Keratinocyte (primary cell): ENCODE data around the gene JAKMIP1. TPM values are rescaled to one million over a fixed set of nuclear protein-coding genes. Genes with fewer than 3 reads are reported as not detected.

Experiments
- DNase-seq: peaks from one replicate; pipeline ENCODE4 v3.0.0-alpha.2; 2011; ENCODE audit warnings: low read depth, missing footprints, low spot score
- FAIRE-seq: peaks from 2 replicates; lab custom pipeline; 2011; peaks lifted over from hg19 to GRCh38; lab: Jason Lieb, UNC
- H2AFZ ChIP-seq: 2 replicates; pipeline ENCODE4 v1.6.0; 2012; ENCODE audit warnings: low read length, control low read depth, inconsistent platforms; ENCODE audit not compliant: control insufficient read depth
- H3K27ac ChIP-seq: 2 replicates; pipeline ENCODE4 v1.5.1; 2011; ENCODE audit warnings: low read length; ENCODE audit not compliant: control insufficient read depth, insufficient read depth
- H3K27me3 ChIP-seq: 3 replicates; pipeline ENCODE4 v1.6.0; 2011; ENCODE audit warnings: low read length; ENCODE audit not compliant: control insufficient read depth, insufficient read depth; ENCODE audit errors: extremely low read depth
- H3K36me3 ChIP-seq, 2 experiments: 2 replicates in 1 of 2; 3 replicates in 1 of 2; pipeline ENCODE4 v1.5.1; 2011; ENCODE audit warnings: low read length in 2 of 2, mild to moderate bottlenecking in 1 of 2; ENCODE audit not compliant: control insufficient read depth in 2 of 2, insufficient read depth in 2 of 2; ENCODE audit errors: extremely low read depth in 1 of 2
- H3K4me1 ChIP-seq: 3 replicates; pipeline ENCODE4 v1.5.1; 2011; ENCODE audit warnings: low read length; ENCODE audit not compliant: control insufficient read depth, insufficient read depth; ENCODE audit errors: extremely low read depth
- H3K4me2 ChIP-seq: 3 replicates; pipeline ENCODE4 v1.6.0; 2011; ENCODE audit warnings: low read depth, low read length; ENCODE audit not compliant: control insufficient read depth, insufficient read depth; ENCODE audit errors: extremely low read depth
- H3K4me3 ChIP-seq, 3 experiments: fragments of 200-600 bp in 1 of 3; sonication (generic) in 1 of 3; 2 replicates in 2 of 3; 3 replicates in 1 of 3; pipeline ENCODE4 v1.5.1; 2011 to 2016; ENCODE audit warnings: low read length in 3 of 3, mild to moderate bottlenecking in 3 of 3, control low read depth in 2 of 3, inconsistent platforms in 1 of 3, low read depth in 1 of 3, mixed read lengths in 1 of 3, mixed run types in 1 of 3, moderate library complexity in 1 of 3; ENCODE audit not compliant: control insufficient read depth in 2 of 3, insufficient read depth in 2 of 3; ENCODE audit errors: extremely low read depth in 1 of 3
- H3K79me2 ChIP-seq: 2 replicates; pipeline ENCODE4 v1.6.0; 2012; ENCODE audit warnings: low read length; ENCODE audit not compliant: control insufficient read depth, insufficient read depth
- H3K9ac ChIP-seq: 3 replicates; pipeline ENCODE4 v1.6.0; 2011; ENCODE audit warnings: low read length; ENCODE audit not compliant: control insufficient read depth, insufficient read depth; ENCODE audit errors: extremely low read depth
- H3K9me1 ChIP-seq: 3 replicates; pipeline ENCODE4 v1.6.0; 2011; ENCODE audit warnings: low read length; ENCODE audit not compliant: control insufficient read depth, insufficient read depth; ENCODE audit errors: extremely low read depth
- H3K9me3 ChIP-seq: 2 replicates; pipeline ENCODE4 v1.5.1; 2012; ENCODE audit warnings: low read depth, low read length; ENCODE audit not compliant: control insufficient read depth
- H4K20me1 ChIP-seq: 3 replicates; pipeline ENCODE4 v1.6.0; 2011; ENCODE audit warnings: low read length; ENCODE audit not compliant: control insufficient read depth, insufficient read depth; ENCODE audit errors: extremely low read depth
- CTCF ChIP-seq, 3 experiments: IDR thresholded peaks in 1 of 3; conservative IDR thresholded peaks in 1 of 3; optimal IDR thresholded peaks in 1 of 3; 2 replicates in 2 of 3; 3 replicates in 1 of 3; pipeline versions ENCODE3 to v1.5.1; 2011; ENCODE audit warnings: low read length in 3 of 3, mild to moderate bottlenecking in 3 of 3, moderate library complexity in 2 of 3, control low read depth in 1 of 3, inconsistent platforms in 1 of 3; ENCODE audit not compliant: insufficient read depth in 2 of 3; ENCODE audit errors: extremely low read depth in 1 of 3
- EZH2 ChIP-seq: IDR thresholded peaks from one replicate; pipeline ENCODE4 v1.6.1; 2012; ENCODE audit warnings: inconsistent platforms, mild to moderate bottlenecking, low read length, moderate library complexity
- dilution Hi-C: fragments of 300-500 bp; cut with MboI; formaldehyde crosslinking; loops from one replicate; pipeline ENCODE4 v1.7.0; 2020; ENCODE audit warnings: low sequenced_read_pairs; ENCODE audit not compliant: extremely low pct_ligation_motif_present
- polyA plus RNA-seq, 5 experiments: library from polyadenylated mRNA; depleted of rRNA in 3 of 5; stranded (reverse) in 3 of 5; stranded (forward) in 1 of 5; unstranded in 1 of 5; fragments of >200 nt; gene quantifications; 1 replicate in 1 of 5; 2 replicates in 3 of 5; 3 replicates in 1 of 5; pipeline versions ENCODE4 v1.2.1 to v1.2.3, GENCODE V29; 2011 to 2012; ENCODE audit warnings: missing spikeins in 2 of 5, low read depth in 1 of 5, low replicate concordance in 1 of 5

JAKMIP1 gene
- polyA plus RNA-seq, 1 donor (not counting 4 experiments of a cell fraction or from before 2014, with no cell fraction given), result not detected

DNA sequence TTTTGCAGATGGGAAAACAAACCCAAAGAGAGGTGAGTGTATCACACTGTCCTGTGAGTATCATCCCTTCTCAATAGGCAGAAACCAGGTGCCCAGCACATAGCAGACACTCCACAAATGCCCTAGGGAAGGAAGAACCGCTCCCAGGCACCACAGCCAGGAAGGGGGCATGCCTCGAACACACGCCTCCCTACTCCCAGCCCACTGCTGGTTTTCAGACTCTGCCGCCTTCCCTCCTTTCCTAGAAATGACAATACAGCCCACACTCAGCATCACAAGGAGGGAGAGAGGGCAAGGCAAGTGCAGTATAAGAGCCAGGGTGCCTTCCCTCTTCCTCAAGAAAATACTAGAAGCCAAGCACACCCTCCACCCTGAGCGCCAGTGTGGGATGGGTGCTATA, 16.2 kb downstream of the JAKMIP1 start:
- DNase-seq, result no peak
- no peaks in the 10 kb centered on the region for H3K79me2 ChIP-seq
- no peaks in the 10 kb centered on the region for H3K27me3 ChIP-seq
- H3K9me1 ChIP-seq, result no peaks in the 10 kb centered on the region
- H3K9me3 ChIP-seq, result no peaks in the 10 kb centered on the region
- H3K4me2 ChIP-seq, result no peak overlapping the region
- H3K36me3 ChIP-seq, result no peaks in the 10 kb centered on the region
- no peaks in the 10 kb centered on the region for H4K20me1 ChIP-seq
- no peak overlapping the region for H2AFZ ChIP-seq
- H3K27ac ChIP-seq, result no peak overlapping the region
- TF ChIP-seq EZH2 (no peak), CTCF (optimal IDR thresholded peaks at IDR 0.05 in 1 of 3, IDR thresholded peaks at IDR 0.05 in 1 of 3, conservative IDR thresholded peaks at IDR 0.05 in 1 of 3; ENCODE audit: extremely low read depth in 1 of 3, insufficient read depth in 2 of 3, low read length in 3 of 3) (no peak)
- H3K4me1 ChIP-seq, result no peaks in the 10 kb centered on the region
- FAIRE-seq, result no peak
- no peak overlapping the region for H3K4me3 ChIP-seq
- H3K9ac ChIP-seq, result no peak overlapping the region
- dilution Hi-C loops, result no loop called here

GRCh38 chr4:6183740-6184139, 16.6 kb downstream of the JAKMIP1 start:
- DNase-seq, result no peak
- Histone ChIP-seq H3K9me1 (no peaks in the 10 kb centered on the region), H3K4me1 (no peaks in the 10 kb centered on the region), H3K27ac (no peak overlapping the region), H2AFZ (no peak overlapping the region), H3K9ac (no peak overlapping the region), H3K4me2 (no peak overlapping the region), H3K79me2 (no peaks in the 10 kb centered on the region), H4K20me1 (no peaks in the 10 kb centered on the region), H3K36me3 (no peaks in the 10 kb centered on the region), H3K9me3 (no peaks in the 10 kb centered on the region), H3K4me3 (no peak overlapping the region), H3K27me3 (no peaks in the 10 kb centered on the region)
- no peak for FAIRE-seq
- no peak for TF ChIP-seq EZH2
- TF ChIP-seq CTCF (optimal IDR thresholded peaks at IDR 0.05 in 1 of 3, IDR thresholded peaks at IDR 0.05 in 1 of 3, conservative IDR thresholded peaks at IDR 0.05 in 1 of 3; ENCODE audit: extremely low read depth in 1 of 3, insufficient read depth in 2 of 3, low read length in 3 of 3), result no peak
- dilution Hi-C loops, result no loop called here
